ENCODE results near the gene DNER. TPM values are rescaled to one million over a fixed set of nuclear protein-coding genes. Genes with fewer than 3 reads are reported as not detected.
A peak's percentile ranks its signal among the peaks of the same experiment; 100 is the strongest.
"Not testable (repeated sequence)": the region's sequence is repeated elsewhere in the genome, so short reads cannot be mapped to it uniquely, and the experiment has no call there.

The DNER gene
- 0.40 TPM for total RNA-seq (2013)
- polyA plus RNA-seq (under 1 TPM; 0.12 to 0.20 (median 0.16) TPM), polyA minus RNA-seq (0.14 TPM in 1 of 2 replicates, not detected in the other), total RNA-seq (0.72 to 15.6 (median 6.1) reads per million in 11 experiments)

GRCh38 chr2:229714080-229714735 lies at the start of gene DNER:
Gene DNER (minus strand): TSS chr2:229714555. CDS start chr2:229714423, 132 bp downstream.
- Histone ChIP-seq H4K20me1 (ENCODE audit: insufficient read depth, low read length) (no peaks in the 10 kb centered on the region), H3K9me3 (replicated peaks in 1 of 2; ENCODE audit: control insufficient read depth in 1 of 2, insufficient read depth in 1 of 2, low read length in 2 of 2) (peaks cover 0 to 5% of the 10 kb centered on the region in 2 donors), H3K79me2 (ENCODE audit: insufficient read depth, low read length) (no peaks in the 10 kb centered on the region), H3K4me2 (replicated peaks; ENCODE audit: extremely low read depth, low read length, poor library complexity, severe bottlenecking) (peak within 1 kb of the TSS; percentile 44), H3K4me1 (ENCODE audit: control insufficient read depth in 1 of 2, insufficient read depth in 2 of 2, low read length in 2 of 2) (peaks cover 2 to 5% of the 10 kb centered on the region in 2 donors), H3K4me3 (replicated peaks in 1 of 3; ENCODE audit: low read depth in 2 of 3, low read length in 3 of 3) (no peak within 1 kb of the TSS), H3K9ac (ENCODE audit: insufficient read depth, low read length, poor library complexity, severe bottlenecking) (no peak within 1 kb of the TSS), H3K27ac (ENCODE audit: low read depth in 1 of 2, low read length in 2 of 2) (no peak within 1 kb of the TSS), H2AFZ (ENCODE audit: insufficient read depth, low read depth, low read length, poor library complexity, severe bottlenecking) (peak within 1 kb of the TSS; percentile 13), H3K36me3 (replicated peaks in 1 of 2; ENCODE audit: control insufficient read depth in 1 of 2, insufficient read depth in 2 of 2, low read length in 2 of 2) (no peaks in the 10 kb centered on the region), H3K27me3 (ENCODE audit: control insufficient read depth in 2 of 2, insufficient read depth in 2 of 2, low read length in 2 of 2) (peaks cover 72 to 86% of the 10 kb centered on the region in 2 donors)
- DNase-seq = no peak
- H3K4me1 Mint-ChIP-seq = peaks cover 5% of the 10 kb centered on the region
- intact Hi-C loops (cut with micrococcal nuclease) = no loop called here
- H3K9me3 Mint-ChIP-seq = peaks cover 0 to 15% (median 1%) of the 10 kb centered on the region in 7 donors
- H3K27me3 Mint-ChIP-seq (ENCODE audit: low read depth in 3 of 3) = peaks cover 58 to 79% (median 76%) of the 10 kb centered on the region in 3 donors
- TF ChIP-seq CTCF (IDR thresholded peaks at IDR 0.05) = no peak
- H3K4me3 Mint-ChIP-seq = peak within 1 kb of the TSS in 1 of 2 donors; percentile 81
- under 1% methylated on average over 66 of the region's 84 CpGs for WGBS (ENCODE audit: insufficient coverage)
- H3K36me3 Mint-ChIP-seq = peaks cover 0 to 2% of the 10 kb centered on the region in 2 donors
- peak within 1 kb of the TSS in 1 of 7 donors; percentile 57 for H3K27ac Mint-ChIP-seq

GRCh38 chr2:229761663-229762062 lies 47.3 kb upstream of the DNER start:
- H3K27me3 Mint-ChIP-seq (ENCODE audit: low read depth in 3 of 3) = peaks cover 0 to 2% (median 2%) of the 10 kb centered on the region in 3 donors
- Histone ChIP-seq H3K4me1 (ENCODE audit: control insufficient read depth in 1 of 2, insufficient read depth in 2 of 2, low read length in 2 of 2) (no peaks in the 10 kb centered on the region), H3K4me2 (replicated peaks; ENCODE audit: extremely low read depth, low read length, poor library complexity, severe bottlenecking) (no peak overlapping the region), H2AFZ (ENCODE audit: insufficient read depth, low read depth, low read length, poor library complexity, severe bottlenecking) (no peak overlapping the region), H3K9ac (ENCODE audit: insufficient read depth, low read length, poor library complexity, severe bottlenecking) (no peak overlapping the region), H3K27ac (ENCODE audit: low read depth in 1 of 2, low read length in 2 of 2) (no peak overlapping the region), H3K36me3 (replicated peaks in 1 of 2; ENCODE audit: control insufficient read depth in 1 of 2, insufficient read depth in 2 of 2, low read length in 2 of 2) (peaks cover 30 to 38% of the 10 kb centered on the region in 2 donors), H3K27me3 (ENCODE audit: control insufficient read depth in 2 of 2, insufficient read depth in 2 of 2, low read length in 2 of 2) (no peaks in the 10 kb centered on the region), H3K79me2 (ENCODE audit: insufficient read depth, low read length) (no peaks in the 10 kb centered on the region), H4K20me1 (ENCODE audit: insufficient read depth, low read length) (no peaks in the 10 kb centered on the region), H3K4me3 (replicated peaks in 1 of 3; ENCODE audit: low read depth in 2 of 3, low read length in 3 of 3) (no peak overlapping the region), H3K9me3 (replicated peaks in 1 of 2; ENCODE audit: control insufficient read depth in 1 of 2, insufficient read depth in 1 of 2, low read length in 2 of 2) (no peaks in the 10 kb centered on the region)
- no peaks in the 10 kb centered on the region for H3K4me1 Mint-ChIP-seq
- WGBS (ENCODE audit: insufficient coverage) = 100% methylated on average over 1 of the region's 1 CpG
- intact Hi-C loops (cut with micrococcal nuclease) = no loop called here
- H3K9me3 Mint-ChIP-seq = peaks cover 0 to 1% (median 0%) of the 10 kb centered on the region in 7 donors
- H3K4me3 Mint-ChIP-seq = no peak overlapping the region
- H3K27ac Mint-ChIP-seq = peak overlapping the region in 2 of 7 donors; percentile 35 to 74
- TF ChIP-seq CTCF (IDR thresholded peaks at IDR 0.05) = no peak
- peaks cover 36 to 40% of the 10 kb centered on the region in 2 donors for H3K36me3 Mint-ChIP-seq
- DNase-seq = no peak

GRCh38 chr2:229757462-229757861 lies 43.1 kb upstream of the DNER start:
- H3K4me1 ChIP-seq (ENCODE audit: control insufficient read depth in 1 of 2, insufficient read depth in 2 of 2, low read length in 2 of 2); H3K27ac Mint-ChIP-seq; H3K4me3 ChIP-seq (replicated peaks in 1 of 3; ENCODE audit: low read depth in 2 of 3, low read length in 3 of 3); H3K4me1 Mint-ChIP-seq; DNase-seq; H3K9me3 ChIP-seq (replicated peaks in 1 of 2; ENCODE audit: control insufficient read depth in 1 of 2, insufficient read depth in 1 of 2, low read length in 2 of 2); H3K9me3 Mint-ChIP-seq; H2AFZ ChIP-seq (ENCODE audit: insufficient read depth, low read depth, low read length, poor library complexity, severe bottlenecking); H3K36me3 ChIP-seq (replicated peaks in 1 of 2; ENCODE audit: control insufficient read depth in 1 of 2, insufficient read depth in 2 of 2, low read length in 2 of 2); H3K79me2 ChIP-seq (ENCODE audit: insufficient read depth, low read length); H3K9ac ChIP-seq (ENCODE audit: insufficient read depth, low read length, poor library complexity, severe bottlenecking); H4K20me1 ChIP-seq (ENCODE audit: insufficient read depth, low read length); intact Hi-C loops (cut with micrococcal nuclease); H3K27me3 ChIP-seq (ENCODE audit: control insufficient read depth in 2 of 2, insufficient read depth in 2 of 2, low read length in 2 of 2); H3K27ac ChIP-seq (ENCODE audit: low read depth in 1 of 2, low read length in 2 of 2); H3K4me2 ChIP-seq (replicated peaks; ENCODE audit: extremely low read depth, low read length, poor library complexity, severe bottlenecking); H3K36me3 Mint-ChIP-seq; H3K4me3 Mint-ChIP-seq; H3K27me3 Mint-ChIP-seq (ENCODE audit: low read depth in 3 of 3): not testable (repeated sequence)
- WGBS (ENCODE audit: insufficient coverage) = 98% methylated on average over 5 of the region's 10 CpGs
